ENCODE measurements around the gene RASL10A.
A peak's percentile ranks its signal among the peaks of the same experiment; 100 is the strongest.

The RASL10A gene

GRCh38 chr22:29323641-29324040 lies 8.1 kb upstream of the RASL10A start:
- DNase-seq (ENCODE audit: extremely low read depth in 1 of 2, low read depth in 1 of 2), result no peak

DNA sequence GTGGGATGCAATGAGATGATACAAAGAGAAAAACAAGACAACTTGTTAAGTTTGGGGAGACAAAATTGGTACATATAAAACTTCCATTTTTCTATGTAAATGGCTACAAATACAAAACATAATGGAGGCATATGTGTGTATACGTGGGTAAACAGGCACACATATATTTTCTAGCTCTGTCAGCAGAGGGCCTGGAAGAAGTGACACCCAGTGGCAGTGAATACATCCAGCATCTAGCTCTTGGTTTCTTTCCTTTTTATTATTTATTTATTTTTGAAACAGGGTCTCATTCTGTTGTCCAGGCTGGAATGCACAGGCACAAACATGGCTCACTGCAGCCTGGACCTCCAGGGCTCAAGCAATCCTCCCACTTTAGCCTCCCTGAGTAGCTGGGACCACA lies 5.0 kb upstream of the RASL10A start:
- DNase-seq (ENCODE audit: extremely low read depth in 1 of 2, low read depth in 1 of 2), result no peak

DNA sequence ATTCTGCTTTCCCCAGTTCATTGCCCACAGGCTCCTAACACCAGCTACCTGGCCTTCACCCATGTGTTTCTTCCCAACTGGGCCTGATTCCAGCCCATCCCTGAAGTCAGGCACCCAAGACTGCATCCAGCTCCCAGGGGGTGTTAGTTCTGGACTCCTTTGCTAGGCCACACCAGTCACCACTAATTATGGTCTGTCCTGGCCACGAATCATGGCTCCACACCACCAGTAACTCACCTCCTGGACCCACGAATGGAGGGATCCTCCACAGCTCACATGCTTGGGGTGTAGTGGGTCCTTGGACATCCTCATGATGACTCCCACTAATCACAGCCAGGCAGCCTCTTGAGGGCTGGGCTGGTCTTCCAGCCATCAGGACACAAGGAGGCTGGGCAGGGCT lies 3.6 kb upstream of the RASL10A start:
- DNase-seq (ENCODE audit: extremely low read depth in 1 of 2, low read depth in 1 of 2), result no peak

- no peak for DNase-seq (ENCODE audit: extremely low read depth in 1 of 2, low read depth in 1 of 2)
Observed at GRCh38 chr22:29317827-29318454, 2.4 kb upstream of the RASL10A start.

GRCh38 chr22:29316141-29316828 lies 788 bp upstream of the RASL10A start:
- no peak for DNase-seq (ENCODE audit: extremely low read depth in 1 of 2, low read depth in 1 of 2)

GRCh38 chr22:29314537-29315285 lies 786 bp downstream of the RASL10A start:
- DNase-seq (ENCODE audit: extremely low read depth in 1 of 2, low read depth in 1 of 2), result no peak

GRCh38 chr22:29313576-29314466 lies 1.7 kb downstream of the RASL10A start:
- no peak for DNase-seq (ENCODE audit: extremely low read depth in 1 of 2, low read depth in 1 of 2)

GRCh38 chr22:29313126-29313575 lies 2.3 kb downstream of the RASL10A start:
- no peak for DNase-seq (ENCODE audit: extremely low read depth in 1 of 2, low read depth in 1 of 2)

DNA sequence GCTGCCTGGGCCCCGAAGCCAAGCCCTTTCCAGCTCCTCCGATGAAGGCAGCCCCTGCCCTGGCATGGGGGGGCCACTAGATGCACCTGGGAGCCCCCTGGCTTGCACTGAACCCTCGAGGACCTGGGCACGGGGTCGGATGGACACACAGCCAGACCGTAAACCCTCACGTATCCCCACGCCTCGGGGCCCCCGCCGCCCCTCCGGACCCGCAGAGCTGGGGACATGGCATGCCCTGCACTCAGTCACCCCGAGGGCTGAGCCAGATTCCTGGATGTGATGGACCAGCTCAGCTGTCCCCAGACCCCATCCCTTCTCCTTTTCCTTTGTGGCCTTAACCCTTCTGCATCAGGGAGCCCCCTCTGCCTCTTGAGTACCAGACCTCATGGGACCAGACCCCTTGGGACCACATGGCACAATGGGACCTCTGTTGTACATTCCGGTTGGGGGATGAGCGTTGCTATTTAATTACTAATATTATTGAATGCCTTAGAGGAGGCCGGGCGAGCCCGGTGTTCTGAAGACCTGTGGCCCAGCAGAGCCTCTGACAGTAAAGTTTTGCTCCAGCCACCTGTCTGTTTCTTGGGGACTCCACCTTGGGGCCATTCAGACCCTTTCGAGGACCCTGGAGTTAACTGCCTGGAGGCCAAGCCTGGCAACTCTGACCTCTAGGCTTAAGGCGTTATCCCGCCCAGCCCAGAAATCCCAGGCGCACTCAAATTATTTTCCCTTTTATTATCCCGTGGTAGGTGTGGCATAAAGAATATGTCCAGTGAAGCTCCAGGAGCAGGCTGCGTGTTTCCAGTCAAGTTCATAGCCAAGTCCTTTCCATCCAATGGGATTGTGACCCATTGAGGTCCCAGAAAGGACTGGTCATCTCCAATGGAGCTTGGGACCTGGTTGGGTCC lies 3.0 kb downstream of the RASL10A start:
- DNase-seq (ENCODE audit: extremely low read depth in 1 of 2, low read depth in 1 of 2), result no peak

- no peak for DNase-seq (ENCODE audit: extremely low read depth in 1 of 2, low read depth in 1 of 2)
Observed at GRCh38 chr22:29311464-29312217, 3.9 kb downstream of the RASL10A start.

DNA sequence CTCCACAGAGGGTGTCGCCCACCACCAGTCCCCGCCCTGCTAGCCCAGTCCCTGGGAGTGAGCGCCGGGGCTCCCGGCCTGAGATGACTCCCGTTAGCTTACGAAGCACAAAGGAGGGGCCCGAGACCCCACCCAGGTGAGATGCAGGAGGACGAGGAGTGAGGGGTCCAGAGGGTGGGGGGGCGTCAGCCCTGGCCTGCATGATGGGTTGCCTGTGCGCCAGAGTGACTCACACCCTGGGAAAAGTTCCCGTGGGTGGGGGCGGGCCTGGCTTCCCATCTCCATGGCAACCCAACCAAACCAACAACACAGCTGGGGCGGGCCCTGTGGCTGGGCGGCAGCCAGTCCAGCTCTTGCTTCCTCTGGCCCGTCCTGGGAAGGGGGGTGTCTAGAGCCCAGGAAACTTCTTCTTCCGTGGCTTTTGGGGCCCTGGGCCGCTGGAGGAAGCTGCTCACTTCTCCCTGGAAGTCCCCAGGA lies 4.6 kb downstream of the RASL10A start:
- DNase-seq (ENCODE audit: extremely low read depth in 1 of 2, low read depth in 1 of 2), result peak in 1 of 2 donors; percentile 22

- DNase-seq (ENCODE audit: extremely low read depth in 1 of 2, low read depth in 1 of 2), result no peak
Observed at GRCh38 chr22:29310065-29310862, 5.2 kb downstream of the RASL10A start.

GRCh38 chr22:29309332-29310064 lies 6.0 kb downstream of the RASL10A start:
- no peak for DNase-seq (ENCODE audit: extremely low read depth in 1 of 2, low read depth in 1 of 2)

- DNase-seq (ENCODE audit: extremely low read depth in 1 of 2, low read depth in 1 of 2), result no peak
Observed at GRCh38 chr22:29308791-29309262, 6.7 kb downstream of the RASL10A start.

DNA sequence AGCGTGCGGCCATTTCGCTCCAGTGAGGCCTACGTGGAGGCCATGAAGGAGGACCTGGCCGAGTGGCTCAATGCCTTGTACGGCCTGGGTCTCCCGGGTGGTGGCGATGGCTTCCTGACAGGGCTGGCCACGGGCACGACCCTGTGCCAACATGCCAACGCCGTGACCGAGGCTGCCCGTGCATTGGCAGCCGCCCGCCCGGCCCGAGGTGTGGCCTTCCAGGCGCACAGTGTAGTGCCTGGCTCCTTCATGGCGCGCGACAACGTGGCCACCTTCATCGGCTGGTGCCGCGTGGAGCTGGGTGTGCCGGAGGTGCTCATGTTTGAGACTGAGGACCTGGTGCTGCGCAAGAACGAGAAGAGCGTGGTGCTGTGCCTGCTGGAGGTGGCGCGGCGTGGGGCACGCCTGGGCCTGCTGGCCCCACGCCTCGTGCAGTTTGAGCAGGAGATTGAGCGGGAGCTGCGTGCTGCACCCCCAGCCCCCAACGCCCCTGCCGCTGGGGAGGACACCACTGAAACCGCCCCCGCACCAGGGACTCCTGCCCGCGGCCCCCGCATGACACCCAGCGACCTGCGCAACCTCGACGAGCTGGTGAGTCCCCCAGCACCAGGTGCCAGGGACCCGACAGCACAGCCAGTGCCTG lies 7.2 kb downstream of the RASL10A start:
- no peak for DNase-seq (ENCODE audit: extremely low read depth in 1 of 2, low read depth in 1 of 2)

DNA sequence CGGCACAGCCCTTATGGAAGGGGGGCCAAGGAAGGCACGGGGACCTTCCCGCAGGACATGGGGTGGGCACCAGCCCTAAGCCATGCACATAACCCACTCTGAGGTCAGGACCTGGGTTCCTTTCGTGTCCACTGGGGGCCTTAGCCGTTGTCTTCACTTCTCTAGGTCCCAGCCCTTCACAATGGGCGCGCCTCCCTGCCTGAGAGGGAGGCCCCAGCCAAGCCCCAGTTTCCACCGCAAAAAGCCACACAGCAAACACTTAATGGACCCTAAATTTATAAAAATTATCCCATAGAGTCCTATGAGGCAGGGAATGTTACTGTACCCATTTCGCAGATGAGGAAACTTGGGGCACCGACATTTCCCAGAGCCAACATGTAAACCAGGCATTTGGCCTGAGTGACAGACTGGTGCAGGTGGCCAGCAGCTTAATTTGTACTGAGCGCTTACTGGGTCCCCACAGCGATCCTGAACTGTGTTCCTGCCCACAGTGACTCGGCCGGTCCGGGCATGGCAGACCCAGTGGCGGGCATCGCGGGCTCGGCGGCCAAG lies 7.8 kb downstream of the RASL10A start:
- DNase-seq (ENCODE audit: extremely low read depth in 1 of 2, low read depth in 1 of 2), result no peak

Measured in activated CD8-positive, alpha-beta memory T cell treated with anti-CD3 and anti-CD28 coated beads for 1 hour (primary cell).